SU-DHL-6 (cell line): ENCODE results near the gene UBE2D2.
A peak's percentile ranks its signal among the peaks of the same experiment; 100 is the strongest.

Experiments
- H2AFZ ChIP-seq: fragments of 200-600 bp; sonication (generic); 2 replicates; pipeline ENCODE4 v1.6.1; 2014; ENCODE audit warnings: low read depth, mild to moderate bottlenecking, moderate library complexity, mixed read lengths, antibody characterized with exemption, low read length; ENCODE audit not compliant: severe bottlenecking
- H3F3A ChIP-seq: fragments of 200-600 bp; shearing (Covaris generic); 2 replicates; pipeline ENCODE4 v1.6.0; 2016; ENCODE audit warnings: antibody characterized with exemption, mild to moderate bottlenecking; ENCODE audit not compliant: insufficient read depth
- H3K27ac ChIP-seq: fragments of 200-600 bp; sonication (generic); 2 replicates; pipeline ENCODE4 v1.5.1; 2016; ENCODE audit warnings: low read depth, mild to moderate bottlenecking, low read length, moderate library complexity, mixed read lengths
- H3K27me3 ChIP-seq: fragments of 200-600 bp; sonication (generic), shearing (Covaris generic); 2 replicates; pipeline ENCODE4 v1.6.0; 2014; ENCODE audit warnings: mild to moderate bottlenecking, low read length
- H3K36me3 ChIP-seq: fragments of 200-600 bp; sonication (generic); 2 replicates; pipeline ENCODE4 v1.6.1; 2014; ENCODE audit warnings: mild to moderate bottlenecking, low read length, mixed read lengths
- H3K4me2 ChIP-seq: fragments of 300-600, 200-600 bp; shearing (Covaris generic), sonication (generic); 2 replicates; pipeline ENCODE4 v1.6.0; 2014; ENCODE audit warnings: low read length, low read depth, mild to moderate bottlenecking; ENCODE audit not compliant: poor library complexity, severe bottlenecking
- H3K4me3 ChIP-seq: fragments of 200-600 bp; sonication (generic); 2 replicates; pipeline ENCODE4 v1.5.1; 2014; ENCODE audit warnings: antibody characterized with exemption, low read length, mild to moderate bottlenecking, mixed read lengths; ENCODE audit not compliant: insufficient read depth, poor library complexity, severe bottlenecking
- H3K79me2 ChIP-seq: fragments of 200-600 bp; sonication (generic); 2 replicates; pipeline ENCODE4 v1.6.1; 2014; ENCODE audit warnings: mild to moderate bottlenecking, low read length, moderate library complexity; ENCODE audit not compliant: insufficient read depth
- H3K9ac ChIP-seq: fragments of 200-600 bp; sonication (generic); 2 replicates; pipeline ENCODE4 v1.7.0; 2014; ENCODE audit warnings: mild to moderate bottlenecking, low read length
- H3K9me2 ChIP-seq: fragments of 200-600 bp; sonication (generic); replicated peaks from 2 replicates; pipeline ENCODE4 v1.6.1; 2014; ENCODE audit warnings: low read length; ENCODE audit not compliant: insufficient read depth
- H3K9me3 ChIP-seq: fragments of 200-600 bp; sonication (generic); 2 replicates; pipeline ENCODE4 v1.6.1; 2014; ENCODE audit warnings: low read length, mixed read lengths; ENCODE audit not compliant: insufficient read depth
- H4K20me1 ChIP-seq: fragments of 200-600 bp; sonication (generic); 2 replicates; pipeline ENCODE4 v1.6.1; 2014; ENCODE audit warnings: low read depth, mild to moderate bottlenecking, antibody characterized with exemption, low read length, moderate library complexity, mixed read lengths
- CTCF ChIP-seq: fragments of 200-600 bp; sonication (generic); IDR thresholded peaks from one replicate; pipeline ENCODE4 v1.5.1; 2017; ENCODE audit warnings: antibody characterized with exemption, mild to moderate bottlenecking, low read length, moderate library complexity; ENCODE audit not compliant: insufficient read depth, poor library complexity, severe bottlenecking
- EZH2phosphoT487 ChIP-seq: fragments of 200-600 bp; sonication (generic), shearing (Covaris generic); conservative IDR thresholded peaks from 2 replicates; pipeline ENCODE4 v1.6.1; 2018; ENCODE audit warnings: mild to moderate bottlenecking, antibody characterized with exemption, low read length, moderate library complexity, mixed read lengths

UBE2D2 gene

GRCh38 chr5:139575313-139575646, 14.1 kb downstream of the UBE2D2 start:
- Histone ChIP-seq H3K27ac (peak overlapping the region; percentile 38), H3K9me3 (no peaks in the 10 kb centered on the region), H3K4me3 (no peak overlapping the region), H2AFZ (no peak overlapping the region), H3K36me3 (0 out of 2 replicates have a peak, but pooled peaks cover 4% of the 10 kb centered on the region), H3K9ac (peak overlapping the region; percentile 18), H3K79me2 (peaks cover 94% of the 10 kb centered on the region), H3K27me3 (no peaks in the 10 kb centered on the region), H3K4me2 (peak overlapping the region; percentile 51), H4K20me1 (peaks cover 13% of the 10 kb centered on the region), H3K9me2 (no peaks in the 10 kb centered on the region), H3F3A (peaks cover 22% of the 10 kb centered on the region)
- TF ChIP-seq EZH2phosphoT487: no peak
- no peak for TF ChIP-seq CTCF

GRCh38 chr5:139575751-139576150, 14.6 kb downstream of the UBE2D2 start:
- H3K9me3 ChIP-seq: no peaks in the 10 kb centered on the region
- no peak overlapping the region for H3K4me3 ChIP-seq
- H3K4me2 ChIP-seq: peak overlapping the region; percentile 51
- peaks cover 94% of the 10 kb centered on the region for H3K79me2 ChIP-seq
- H3F3A ChIP-seq: peaks cover 22% of the 10 kb centered on the region
- no peaks in the 10 kb centered on the region for H3K27me3 ChIP-seq
- no peaks in the 10 kb centered on the region for H3K9me2 ChIP-seq
- H2AFZ ChIP-seq: no peak overlapping the region
- H4K20me1 ChIP-seq: peaks cover 13% of the 10 kb centered on the region
- H3K27ac ChIP-seq: peak overlapping the region; percentile 38
- TF ChIP-seq CTCF: no peak
- peak overlapping the region; percentile 18 for H3K9ac ChIP-seq
- 0 out of 2 replicates have a peak, but pooled peaks cover 4% of the 10 kb centered on the region for H3K36me3 ChIP-seq

GRCh38 chr5:139577689-139578290, 16.7 kb downstream of the UBE2D2 start:
- TF ChIP-seq EZH2phosphoT487: no peak
- no peak for TF ChIP-seq CTCF
- Histone ChIP-seq H4K20me1 (peaks cover 13% of the 10 kb centered on the region), H3K27me3 (no peaks in the 10 kb centered on the region), H3K4me2 (no peak overlapping the region), H3K9me3 (no peaks in the 10 kb centered on the region), H3F3A (peaks cover 14% of the 10 kb centered on the region; the same call in 1 of the 2 replicates), H3K9ac (no peak overlapping the region), H3K79me2 (peaks cover 94% of the 10 kb centered on the region), H3K27ac (no peak overlapping the region), H3K9me2 (no peaks in the 10 kb centered on the region), H2AFZ (no peak overlapping the region), H3K4me3 (no peak overlapping the region), H3K36me3 (no peaks in the 10 kb centered on the region)
